ENCODE data around the gene GLOD5.
A peak's percentile ranks its signal among the peaks of the same experiment; 100 is the strongest.
"Not testable (repeated sequence)": the region's sequence is repeated elsewhere in the genome, so short reads cannot be mapped to it uniquely, and the experiment has no call there.

The GLOD5 gene

GRCh38 chrX:48793935-48794334 lies 32.4 kb downstream of the GLOD5 start:
- DNase-seq (ENCODE audit: low read depth, low spot score), result no peak

GRCh38 chrX:48794340-48794910 lies 32.9 kb downstream of the GLOD5 start:
- DNase-seq (ENCODE audit: low read depth, low spot score), result no peak

DNA sequence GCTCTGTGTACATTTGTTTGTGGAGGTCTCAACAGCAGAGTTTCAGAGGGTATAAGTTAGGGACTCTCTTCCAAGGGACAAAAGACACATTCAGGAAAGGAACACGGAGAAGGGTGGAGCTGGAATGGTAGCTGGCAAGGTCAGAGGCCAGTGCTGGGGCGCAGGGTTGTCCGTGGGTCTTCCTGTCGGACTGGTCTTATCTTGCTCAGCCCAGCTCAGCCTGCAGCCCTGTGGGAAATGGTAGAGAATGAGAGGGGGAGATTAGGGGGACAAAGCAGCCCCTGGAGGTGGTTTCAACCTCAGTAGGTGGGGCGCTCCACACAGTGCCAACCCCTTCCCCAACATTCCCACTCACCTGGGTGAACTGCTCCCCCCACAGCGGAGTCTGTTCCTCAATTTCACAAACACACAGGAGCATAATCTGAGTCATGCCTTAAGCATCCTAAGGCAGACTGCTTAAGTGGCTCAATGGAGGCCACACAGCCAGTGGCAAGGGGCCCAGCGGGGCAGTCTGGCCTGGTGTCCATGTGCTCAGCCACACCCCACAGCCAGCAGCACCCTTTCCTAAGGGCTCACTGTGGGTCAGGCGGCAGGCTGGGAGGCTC lies 33.5 kb downstream of the GLOD5 start:
- DNase-seq (ENCODE audit: low read depth, low spot score), result no peak

- no peak for DNase-seq (ENCODE audit: low read depth, low spot score)
These were observed 36.8 kb downstream of the GLOD5 start for GRCh38 chrX:48798318-48798717.

DNA sequence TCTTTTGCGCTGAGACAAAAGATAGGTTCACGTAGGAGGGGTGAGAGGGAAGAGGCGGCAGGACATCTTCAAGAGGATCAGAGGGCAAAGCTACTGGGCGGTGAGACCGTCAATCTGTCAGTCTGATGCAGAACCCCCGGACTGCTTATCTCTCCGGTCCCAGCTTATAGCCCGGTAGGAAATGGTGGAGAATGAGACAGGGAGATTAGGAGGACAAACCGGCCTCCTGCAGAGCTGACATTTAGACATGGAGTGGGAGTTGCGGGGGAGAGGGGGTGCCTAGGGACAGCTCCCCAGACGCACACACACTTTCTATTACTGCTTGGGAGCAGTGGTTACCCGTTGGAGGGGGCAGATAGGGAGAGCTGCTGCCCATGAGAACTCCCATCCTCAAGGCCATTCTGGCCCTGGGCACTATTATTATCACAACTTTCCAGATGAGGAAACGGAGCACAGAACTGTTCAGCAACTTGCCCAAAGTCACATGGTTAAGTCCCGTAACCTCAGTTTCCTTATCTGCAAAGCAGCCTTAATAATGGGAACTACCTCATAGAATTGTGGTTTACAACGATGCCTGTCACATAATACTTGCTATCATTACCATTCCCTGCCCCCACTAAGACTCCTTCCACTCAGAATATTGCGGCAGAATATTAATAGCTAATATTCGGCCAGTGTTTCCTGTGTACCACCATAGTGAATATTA lies 39.2 kb downstream of the GLOD5 start:
- no peak for DNase-seq (ENCODE audit: low read depth, low spot score)

- peak; percentile 97 for DNase-seq (ENCODE audit: low read depth, low spot score)
These were observed 39.9 kb downstream of the GLOD5 start, which contains the start of gene HDAC6 for GRCh38 chrX:48801280-48802088. Gene HDAC6, plus strand, starts transcription at chrX:48802067. Its CDS starts 626 bp downstream, at chrX:48802693.

GRCh38 chrX:48802089-48802904 lies 40.8 kb downstream of the GLOD5 start:
- peak; percentile 52 for DNase-seq (ENCODE audit: low read depth, low spot score)

DNA sequence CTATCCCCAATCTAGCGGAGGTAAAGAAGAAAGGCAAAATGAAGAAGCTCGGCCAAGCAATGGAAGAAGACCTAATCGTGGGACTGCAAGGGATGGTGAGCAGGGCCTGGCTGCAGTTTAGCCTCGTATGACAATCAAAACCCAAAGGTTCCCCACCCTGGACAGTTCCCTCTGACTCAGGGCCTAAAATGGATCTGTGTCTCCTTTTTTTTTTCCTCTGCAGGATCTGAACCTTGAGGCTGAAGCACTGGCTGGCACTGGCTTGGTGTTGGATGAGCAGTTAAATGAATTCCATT lies 41.3 kb downstream of the GLOD5 start:
- no peak for DNase-seq (ENCODE audit: low read depth, low spot score)

GRCh38 chrX:48806081-48806480 lies 44.5 kb downstream of the GLOD5 start:
- no peak for DNase-seq (ENCODE audit: low read depth, low spot score)

DNA sequence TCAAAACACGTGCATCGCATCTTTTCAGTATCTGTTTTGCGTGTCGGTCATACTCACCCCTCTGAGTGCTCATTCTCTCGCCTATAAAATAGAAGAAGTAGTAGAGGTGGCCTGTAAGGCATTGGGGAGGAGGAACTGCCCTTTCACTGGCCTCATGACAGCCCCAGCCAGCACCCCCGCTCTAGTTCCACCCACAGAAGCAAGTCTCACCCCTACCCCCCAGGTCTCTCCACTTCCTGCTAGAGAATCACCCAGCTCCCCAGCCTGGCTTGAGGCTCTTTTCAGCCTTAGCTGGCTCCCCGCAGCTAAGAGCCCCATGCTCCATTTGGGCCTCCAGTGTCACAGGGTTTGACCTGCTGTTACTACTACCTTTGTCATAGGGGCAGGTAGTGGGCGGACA lies 52.1 kb downstream of the GLOD5 start:
- DNase-seq (ENCODE audit: low read depth, low spot score), result no peak

DNA sequence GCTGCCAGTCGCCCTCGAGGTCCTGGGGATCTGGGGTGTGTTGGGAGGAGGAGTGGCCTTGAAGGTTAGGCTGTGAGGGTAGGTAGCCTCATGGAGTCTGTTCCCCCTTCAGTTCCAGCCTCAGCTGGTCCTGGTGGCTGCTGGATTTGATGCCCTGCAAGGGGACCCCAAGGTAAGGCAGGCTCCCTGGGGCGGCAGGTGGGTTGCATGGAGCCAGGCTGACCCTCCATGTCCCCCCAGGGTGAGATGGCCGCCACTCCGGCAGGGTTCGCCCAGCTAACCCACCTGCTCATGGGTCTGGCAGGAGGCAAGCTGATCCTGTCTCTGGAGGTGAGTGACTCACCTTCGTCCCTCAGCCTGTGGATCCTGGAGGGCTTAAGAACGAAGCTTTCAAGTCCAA lies 53.2 kb downstream of the GLOD5 start:
- DNase-seq (ENCODE audit: low read depth, low spot score), result no peak

GRCh38 chrX:48815266-48815665 lies 53.7 kb downstream of the GLOD5 start:
- no peak for DNase-seq (ENCODE audit: low read depth, low spot score)

GRCh38 chrX:48816014-48816810 lies 54.7 kb downstream of the GLOD5 start:
- DNase-seq (ENCODE audit: low read depth, low spot score), result no peak

GRCh38 chrX:48818098-48818497 lies 56.6 kb downstream of the GLOD5 start:
- no peak for DNase-seq (ENCODE audit: low read depth, low spot score)

DNA sequence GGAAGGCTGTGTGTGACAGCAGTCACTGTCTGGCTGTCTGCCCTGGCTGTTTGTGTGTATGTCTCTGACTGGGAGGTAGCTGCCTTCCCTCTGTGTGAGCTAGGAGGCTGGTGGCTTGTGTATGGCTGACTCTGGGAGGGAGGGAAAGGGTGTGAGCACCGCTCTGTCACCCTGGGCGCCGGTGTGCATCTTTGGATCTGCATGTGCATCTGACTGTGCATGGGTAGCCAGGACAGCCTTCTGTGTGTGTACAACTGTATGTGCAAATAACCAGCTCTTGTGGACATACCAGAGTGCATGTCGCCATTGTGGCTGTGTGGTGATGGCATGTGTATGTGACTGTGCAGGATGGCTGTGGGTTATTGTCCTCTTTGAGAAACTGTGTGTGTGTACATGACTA lies 57.3 kb downstream of the GLOD5 start:
- no peak for DNase-seq (ENCODE audit: low read depth, low spot score)

DNA sequence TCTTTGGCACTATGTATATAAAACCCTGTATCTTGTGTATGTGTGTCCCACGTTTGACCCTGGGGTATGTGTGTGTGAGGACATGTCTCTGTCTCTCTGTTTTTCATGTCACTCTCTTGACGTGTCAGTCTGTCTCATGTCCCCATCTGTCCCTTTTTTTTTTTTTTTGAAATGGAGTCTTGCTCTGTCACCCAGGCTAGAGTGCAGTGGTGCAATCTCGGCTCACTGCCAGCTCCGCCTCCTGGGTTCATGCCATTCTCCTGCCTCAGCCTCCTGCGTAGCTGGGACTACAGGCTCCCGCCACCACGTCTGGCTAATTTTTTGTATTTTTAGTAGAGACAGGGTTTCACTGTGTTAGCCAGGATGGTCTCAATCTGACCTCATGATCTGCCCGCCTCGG lies 57.8 kb downstream of the GLOD5 start:
- DNase-seq (ENCODE audit: low read depth, low spot score), result not testable (repeated sequence)

- DNase-seq (ENCODE audit: low read depth, low spot score), result no peak
These were observed 61.5 kb downstream of the GLOD5 start for GRCh38 chrX:48823053-48823452.
